Measurements from ENCODE around the gene C16orf90. TPM values are rescaled to one million over a fixed set of nuclear protein-coding genes. Genes with fewer than 3 reads are reported as not detected.
A peak's percentile ranks its signal among the peaks of the same experiment; 100 is the strongest.

Gene C16orf90
- total RNA-seq, 1 donor = not detected

DNA sequence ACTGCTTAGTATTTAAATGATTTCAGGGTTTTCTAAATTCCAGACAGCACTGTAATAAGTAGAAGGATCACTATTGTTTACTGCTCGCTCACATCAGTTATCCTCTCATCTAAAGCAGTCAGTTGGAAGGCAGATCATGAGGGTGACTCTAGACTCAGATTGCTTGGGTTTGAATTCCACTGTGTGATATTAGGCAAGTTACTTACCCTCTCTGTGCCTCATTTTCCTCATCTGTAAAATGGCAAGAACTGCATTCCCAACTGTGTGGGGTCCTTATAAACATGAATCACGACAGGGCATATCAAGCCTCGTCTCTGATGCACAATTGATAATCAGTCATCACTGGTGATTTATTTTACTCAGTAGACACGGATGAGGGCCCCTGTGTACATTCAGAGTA lies 20.6 kb upstream of the C16orf90 start:
- TF ChIP-seq, protein P1, sequence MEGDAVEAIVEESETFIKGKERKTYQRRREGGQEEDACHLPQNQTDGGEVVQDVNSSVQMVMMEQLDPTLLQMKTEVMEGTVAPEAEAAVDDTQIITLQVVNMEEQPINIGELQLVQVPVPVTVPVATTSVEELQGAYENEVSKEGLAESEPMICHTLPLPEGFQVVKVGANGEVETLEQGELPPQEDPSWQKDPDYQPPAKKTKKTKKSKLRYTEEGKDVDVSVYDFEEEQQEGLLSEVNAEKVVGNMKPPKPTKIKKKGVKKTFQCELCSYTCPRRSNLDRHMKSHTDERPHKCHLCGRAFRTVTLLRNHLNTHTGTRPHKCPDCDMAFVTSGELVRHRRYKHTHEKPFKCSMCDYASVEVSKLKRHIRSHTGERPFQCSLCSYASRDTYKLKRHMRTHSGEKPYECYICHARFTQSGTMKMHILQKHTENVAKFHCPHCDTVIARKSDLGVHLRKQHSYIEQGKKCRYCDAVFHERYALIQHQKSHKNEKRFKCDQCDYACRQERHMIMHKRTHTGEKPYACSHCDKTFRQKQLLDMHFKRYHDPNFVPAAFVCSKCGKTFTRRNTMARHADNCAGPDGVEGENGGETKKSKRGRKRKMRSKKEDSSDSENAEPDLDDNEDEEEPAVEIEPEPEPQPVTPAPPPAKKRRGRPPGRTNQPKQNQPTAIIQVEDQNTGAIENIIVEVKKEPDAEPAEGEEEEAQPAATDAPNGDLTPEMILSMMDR (IDR thresholded peaks at IDR 0.05; ENCODE audit: insufficient read depth, low read length) = no peak
- H3K4me3 ChIP-seq (ENCODE audit: low read depth, low read length) = no peak overlapping the region
- no peak for DNase-seq (ENCODE audit: low read depth)

DNA sequence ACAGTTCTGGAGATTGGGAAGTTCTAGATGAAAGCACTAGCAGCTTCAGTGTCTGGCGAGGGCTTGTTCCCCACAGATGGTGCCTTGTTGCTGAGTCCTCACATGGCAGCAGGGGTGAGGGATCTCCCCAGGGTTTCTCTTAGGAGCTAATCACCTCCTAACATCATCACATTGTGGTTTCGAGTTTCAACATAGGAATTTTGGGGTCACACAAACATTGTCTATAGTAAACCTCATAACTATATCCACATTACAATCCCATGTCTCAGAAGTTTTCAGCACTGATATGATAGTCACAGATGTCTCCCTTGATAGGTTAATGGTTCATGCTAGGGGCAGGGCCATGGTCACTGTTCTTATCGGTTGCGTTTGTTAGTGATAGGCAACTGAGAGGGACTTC lies 19.3 kb upstream of the C16orf90 start:
- no peak overlapping the region for H3K4me3 ChIP-seq (ENCODE audit: low read depth, low read length)
- peak; percentile 25 for DNase-seq (ENCODE audit: low read depth)
- TF ChIP-seq, protein P1 (IDR thresholded peaks at IDR 0.05; ENCODE audit: insufficient read depth, low read length) = no peak

DNA sequence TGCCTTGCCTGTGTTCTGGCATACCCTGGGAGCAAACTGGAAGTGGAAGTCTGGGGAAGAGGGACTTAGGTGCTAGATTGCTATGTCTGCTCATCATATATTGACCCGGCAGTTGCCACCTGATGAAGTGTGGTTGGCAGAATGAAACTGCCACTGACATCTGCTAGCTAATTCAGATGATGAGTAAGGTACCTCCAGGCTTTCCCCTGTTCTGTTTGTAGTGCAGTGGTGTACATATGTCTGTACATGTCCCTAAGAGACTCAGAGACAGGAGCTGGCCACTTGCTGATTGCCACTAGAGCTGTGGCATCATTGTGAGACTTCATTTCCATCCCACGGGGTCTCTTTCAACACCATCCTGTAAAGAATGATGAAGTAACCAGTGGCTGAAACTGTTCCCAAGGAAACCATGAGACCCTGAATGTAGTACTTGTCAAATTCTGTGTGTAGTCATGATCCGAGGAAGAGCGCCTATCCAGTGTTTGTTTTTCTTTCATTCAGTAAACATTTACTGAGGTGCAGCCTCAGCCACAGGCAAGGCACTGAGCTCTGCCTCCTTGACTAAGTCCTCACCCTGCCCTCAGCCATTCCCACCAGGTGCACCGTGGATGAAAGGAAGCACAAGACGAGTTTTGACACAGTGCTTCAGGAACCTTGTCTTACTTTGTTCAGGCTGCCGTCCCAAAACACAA lies 18.7 kb upstream of the C16orf90 start:
- TF ChIP-seq, protein P1 (IDR thresholded peaks at IDR 0.05; ENCODE audit: insufficient read depth, low read length) = no peak
- DNase-seq (ENCODE audit: low read depth) = no peak
- H3K4me3 ChIP-seq (ENCODE audit: low read depth, low read length) = no peak overlapping the region

DNA sequence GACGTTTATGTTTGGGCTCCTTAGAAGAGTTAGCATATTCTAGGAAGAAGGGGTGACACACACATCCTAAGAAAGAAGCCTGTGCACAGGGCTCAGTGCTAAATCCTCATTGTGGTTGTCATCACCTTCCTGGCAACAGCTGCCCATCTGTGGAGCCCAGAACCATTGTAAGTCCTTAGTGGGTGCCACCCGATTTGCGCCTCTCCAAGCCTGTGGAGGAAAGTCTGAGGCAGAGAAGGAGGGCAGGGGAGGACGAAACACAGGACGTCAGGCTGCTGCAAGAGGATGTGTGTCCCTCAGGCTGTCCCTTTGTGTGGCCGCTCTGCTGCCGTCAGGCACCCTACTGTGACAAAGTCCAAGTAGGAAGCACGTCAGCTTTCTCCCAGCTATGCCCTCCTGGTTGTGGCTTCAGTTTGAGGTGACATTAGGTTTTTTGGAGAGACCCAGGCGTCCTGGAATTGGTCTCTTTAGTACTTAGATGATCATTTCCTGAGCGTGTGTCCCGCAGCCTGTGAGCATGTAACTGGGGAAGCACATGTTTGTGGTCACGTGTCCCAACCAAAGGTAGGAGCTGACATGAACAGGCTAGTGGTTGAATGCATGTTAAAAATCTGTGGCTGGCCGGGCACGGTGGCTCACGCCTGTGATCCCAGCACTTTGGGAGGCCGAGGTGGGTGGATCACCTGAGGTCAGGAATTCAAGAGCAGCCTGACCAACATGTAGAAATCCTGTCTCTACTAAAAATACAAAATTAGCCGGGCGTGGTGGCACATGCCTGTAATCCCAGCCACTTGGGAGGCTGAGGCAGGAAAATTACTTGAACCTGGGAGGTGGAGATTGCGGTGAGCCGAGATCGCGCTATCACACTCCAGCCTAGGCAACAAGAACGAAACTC lies 16.2 kb upstream of the C16orf90 start:
- H3K4me3 ChIP-seq (ENCODE audit: low read depth, low read length) = no peak overlapping the region
- TF ChIP-seq, protein P1 (IDR thresholded peaks at IDR 0.05; ENCODE audit: insufficient read depth, low read length) = no peak
- DNase-seq (ENCODE audit: low read depth) = no peak

DNA sequence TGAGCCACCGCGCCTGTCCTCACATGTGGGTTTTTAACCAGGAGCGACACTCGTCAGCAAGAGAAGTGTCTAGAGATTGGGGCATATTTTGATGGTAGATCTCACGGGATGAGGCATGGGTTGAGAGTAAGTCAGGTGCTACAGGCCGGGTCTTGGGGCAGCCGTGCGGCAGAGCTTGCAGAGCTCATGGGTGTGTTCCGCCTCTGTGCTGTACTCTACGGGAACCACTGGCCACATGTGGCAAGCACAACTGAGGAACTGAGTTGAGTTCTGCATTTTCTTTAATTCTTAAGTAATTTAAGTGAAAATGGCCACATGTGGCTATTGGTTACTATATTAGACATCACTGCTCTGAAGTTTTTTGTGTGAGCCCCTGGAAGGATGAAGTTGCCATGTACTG lies 15.1 kb upstream of the C16orf90 start:
- H3K4me3 ChIP-seq (ENCODE audit: low read depth, low read length) = no peak overlapping the region
- TF ChIP-seq, protein P1 (IDR thresholded peaks at IDR 0.05; ENCODE audit: insufficient read depth, low read length) = no peak
- DNase-seq (ENCODE audit: low read depth) = no peak

DNA sequence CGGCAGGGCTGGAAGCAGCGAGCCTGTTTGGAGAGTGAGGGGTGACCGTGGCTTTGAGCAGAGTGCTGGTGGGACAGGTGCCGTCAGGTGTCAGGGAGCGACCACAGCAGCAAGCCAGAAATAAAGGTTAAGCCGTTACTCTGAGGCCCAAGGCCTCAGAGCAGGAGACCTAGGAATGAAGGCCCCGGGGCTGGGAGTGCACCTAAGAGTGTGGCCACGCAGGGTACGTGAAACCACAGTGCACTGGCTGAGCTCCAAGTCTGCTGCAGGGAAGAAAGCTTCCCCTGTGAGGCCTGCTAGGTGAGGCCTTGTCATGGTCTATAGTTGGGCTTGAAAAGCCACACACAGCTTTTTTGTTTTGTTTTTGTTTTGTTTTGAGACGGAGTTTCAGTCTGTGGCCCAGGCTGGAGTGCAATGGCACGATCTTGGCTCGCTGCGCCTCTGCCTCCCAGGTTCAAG lies 14.2 kb upstream of the C16orf90 start:
- TF ChIP-seq, protein P1 (IDR thresholded peaks at IDR 0.05; ENCODE audit: insufficient read depth, low read length) = no peak
- no peak for DNase-seq (ENCODE audit: low read depth)
- no peak overlapping the region for H3K4me3 ChIP-seq (ENCODE audit: low read depth, low read length)
